Stimulated activated naive CD8-positive, alpha-beta T cell treated with anti-CD3 and anti-CD28 coated beads, Interleukin-15, Interleukin-2, amounts not matched to agents 100 ng/mL and 50 ng/mL, for 24 hours (primary cell): ENCODE data around the gene PTGES2.

Experiments
- H3K27ac Mint-ChIP-seq: one replicate; pipeline ENCODE4 v1.8.0; 2021; ENCODE audit warnings: mild to moderate bottlenecking, mixed read lengths
- H3K27me3 Mint-ChIP-seq: one replicate; pipeline ENCODE4 v1.8.0; 2021; ENCODE audit warnings: mixed read lengths
- H3K36me3 Mint-ChIP-seq: one replicate; pipeline ENCODE4 v1.8.0; 2021; ENCODE audit warnings: low read depth, mixed read lengths
- H3K4me1 Mint-ChIP-seq: one replicate; pipeline ENCODE4 v1.8.0; 2021; ENCODE audit warnings: low read depth, mixed read lengths
- H3K4me3 Mint-ChIP-seq: one replicate; pipeline ENCODE4 v1.8.0; 2021; ENCODE audit warnings: mild to moderate bottlenecking, mixed read lengths
- H3K9me3 Mint-ChIP-seq: one replicate; pipeline ENCODE4 v1.8.0; 2021; ENCODE audit warnings: mixed read lengths

The PTGES2 gene

GRCh38 chr9:128127568-128127989, at the start of gene PTGES2:
TSS of gene PTGES2 (minus strand) at chr9:128127729. CDS start at chr9:128127717, 12 bp downstream.
- peak within 1 kb of the TSS; percentile 97 for H3K4me3 Mint-ChIP-seq
- H3K27ac Mint-ChIP-seq, result peak within 1 kb of the TSS; percentile 98
- H3K9me3 Mint-ChIP-seq, result no peaks in the 10 kb centered on the region
- H3K4me1 Mint-ChIP-seq, result peaks cover 38% of the 10 kb centered on the region
- H3K36me3 Mint-ChIP-seq, result peaks cover 9% of the 10 kb centered on the region
- H3K27me3 Mint-ChIP-seq, result no peaks in the 10 kb centered on the region

DNA sequence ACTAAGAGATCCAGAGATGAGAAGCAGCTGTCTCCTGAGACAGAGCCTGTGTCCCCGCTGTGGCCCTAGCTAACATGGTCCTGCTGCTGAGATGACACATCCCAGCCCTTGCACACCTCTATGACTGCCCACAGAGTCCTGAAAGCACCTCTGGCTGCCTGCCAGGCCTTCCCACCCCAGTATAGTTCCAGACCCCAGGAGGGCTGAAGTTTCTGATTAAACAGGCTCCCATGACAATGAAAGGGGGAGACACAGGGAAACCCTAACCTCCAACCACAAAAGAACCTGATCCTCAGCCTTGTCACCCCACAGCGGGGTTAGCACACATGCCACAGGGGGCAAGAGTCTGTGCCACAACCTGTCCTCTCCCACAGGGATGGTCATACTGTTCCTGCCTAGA, 48.2 kb upstream of the PTGES2 start:
- Mint-ChIP-seq H3K27me3 (no peaks in the 10 kb centered on the region), H3K9me3 (no peaks in the 10 kb centered on the region), H3K36me3 (peaks cover 30% of the 10 kb centered on the region), H3K27ac (no peak overlapping the region), H3K4me3 (no peak overlapping the region), H3K4me1 (no peaks in the 10 kb centered on the region)

GRCh38 chr9:128175102-128175563, 47.6 kb upstream of the PTGES2 start:
- no peaks in the 10 kb centered on the region for H3K9me3 Mint-ChIP-seq
- H3K36me3 Mint-ChIP-seq, result peaks cover 30% of the 10 kb centered on the region
- H3K4me3 Mint-ChIP-seq, result no peak overlapping the region
- no peaks in the 10 kb centered on the region for H3K4me1 Mint-ChIP-seq
- H3K27ac Mint-ChIP-seq, result no peak overlapping the region
- no peaks in the 10 kb centered on the region for H3K27me3 Mint-ChIP-seq

DNA sequence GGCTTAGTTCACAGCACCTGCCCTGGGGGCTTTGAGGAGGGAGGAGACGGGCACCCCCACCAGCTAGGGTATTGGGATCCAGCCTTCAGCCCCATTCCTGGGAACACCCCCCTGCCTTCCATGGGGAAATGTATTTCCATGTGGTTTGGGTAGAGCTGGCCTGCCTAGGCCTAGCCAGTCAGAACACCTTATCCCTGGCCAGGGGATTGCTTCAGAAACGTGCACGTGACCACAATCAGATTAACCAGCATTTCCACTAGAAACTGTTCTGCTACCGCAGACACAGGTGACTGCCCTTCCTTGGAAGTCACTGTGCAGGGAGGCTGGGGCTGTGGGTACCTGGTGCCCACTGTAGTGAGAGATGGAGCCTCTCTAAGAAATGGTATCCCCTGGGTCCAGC, 46.5 kb upstream of the PTGES2 start:
- H3K9me3 Mint-ChIP-seq, result no peaks in the 10 kb centered on the region
- H3K27me3 Mint-ChIP-seq, result no peaks in the 10 kb centered on the region
- no peak overlapping the region for H3K4me3 Mint-ChIP-seq
- no peak overlapping the region for H3K27ac Mint-ChIP-seq
- H3K4me1 Mint-ChIP-seq, result no peaks in the 10 kb centered on the region
- peaks cover 28% of the 10 kb centered on the region for H3K36me3 Mint-ChIP-seq

DNA sequence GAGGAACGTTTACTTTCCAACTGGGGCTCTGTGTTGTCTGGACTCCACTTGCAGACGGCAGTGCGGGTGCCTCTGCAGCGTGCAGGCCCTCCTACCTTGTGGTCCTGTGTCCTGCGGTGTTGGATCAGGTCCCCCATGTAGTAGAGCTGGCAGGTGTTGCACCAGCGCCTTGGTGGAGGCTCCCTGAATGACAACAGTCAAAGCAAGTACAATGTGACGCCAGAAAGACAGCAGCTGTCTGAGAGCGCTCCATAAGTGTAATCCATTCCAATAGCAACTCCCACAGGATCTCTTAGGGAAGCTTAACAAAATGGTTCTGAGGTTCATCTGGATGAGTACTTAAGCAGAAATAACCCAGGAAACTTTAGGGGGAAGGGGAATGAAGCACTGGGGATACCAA, 42.4 kb upstream of the PTGES2 start:
- H3K27me3 Mint-ChIP-seq, result no peaks in the 10 kb centered on the region
- H3K9me3 Mint-ChIP-seq, result no peaks in the 10 kb centered on the region
- H3K4me1 Mint-ChIP-seq, result no peaks in the 10 kb centered on the region
- no peak overlapping the region for H3K27ac Mint-ChIP-seq
- H3K36me3 Mint-ChIP-seq, result peaks cover 29% of the 10 kb centered on the region
- no peak overlapping the region for H3K4me3 Mint-ChIP-seq

DNA sequence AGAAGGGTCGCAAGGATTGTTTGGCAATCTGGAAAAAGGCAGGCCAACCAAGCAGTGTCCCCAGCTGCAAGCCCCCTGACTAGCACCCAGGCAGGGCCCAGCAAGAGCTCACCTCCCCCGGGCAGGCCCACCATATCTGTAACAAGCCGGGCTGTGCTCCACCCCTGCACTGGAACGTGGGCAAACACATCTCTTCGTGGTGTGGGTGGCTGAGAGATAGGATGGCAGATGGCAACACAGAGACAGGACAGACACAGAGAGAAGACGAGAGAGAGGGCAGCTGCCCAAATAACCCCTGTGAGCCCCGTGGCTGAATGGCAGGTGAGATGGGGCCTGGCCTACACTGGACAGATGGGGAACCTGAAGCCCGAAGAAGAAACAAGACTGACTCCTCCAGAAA, 42.0 kb upstream of the PTGES2 start:
- no peaks in the 10 kb centered on the region for H3K9me3 Mint-ChIP-seq
- no peak overlapping the region for H3K27ac Mint-ChIP-seq
- H3K27me3 Mint-ChIP-seq, result no peaks in the 10 kb centered on the region

DNA sequence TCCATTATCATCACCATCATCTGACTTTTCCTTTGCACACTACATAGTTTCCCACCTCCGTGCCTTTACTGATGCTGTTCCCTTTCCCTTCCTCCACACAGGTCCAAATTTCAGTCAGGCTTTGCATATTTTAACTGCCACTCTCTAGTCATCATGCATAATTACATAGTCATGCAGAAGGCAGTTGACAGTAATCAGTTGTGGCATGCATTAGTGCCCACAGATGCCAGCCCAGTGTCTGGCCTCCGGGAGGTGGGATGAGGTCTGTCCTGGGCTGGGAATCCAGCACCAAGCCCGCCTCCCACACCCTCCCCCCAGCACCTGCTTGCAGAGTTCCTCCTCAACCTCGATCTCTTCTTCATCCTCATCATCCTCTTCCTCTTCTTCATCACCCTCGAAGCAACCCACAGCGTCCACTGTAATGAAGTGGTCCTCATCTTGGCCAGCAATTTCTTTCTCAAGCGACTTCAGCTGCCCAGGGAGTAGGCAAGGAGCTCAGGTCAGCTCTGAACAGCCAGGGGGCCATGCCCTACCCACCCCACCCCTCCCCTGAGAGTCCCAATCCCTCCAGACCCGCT, 41.3 kb upstream of the PTGES2 start:
- H3K27ac Mint-ChIP-seq, result no peak overlapping the region
- no peaks in the 10 kb centered on the region for H3K27me3 Mint-ChIP-seq
- no peak overlapping the region for H3K4me3 Mint-ChIP-seq
- no peaks in the 10 kb centered on the region for H3K4me1 Mint-ChIP-seq
- H3K36me3 Mint-ChIP-seq, result peaks cover 32% of the 10 kb centered on the region
- no peaks in the 10 kb centered on the region for H3K9me3 Mint-ChIP-seq

More for the DNA sequence above, 42.0 kb upstream of the PTGES2 start:
- no peaks in the 10 kb centered on the region for H3K4me1 Mint-ChIP-seq
- H3K36me3 Mint-ChIP-seq, result peaks cover 28% of the 10 kb centered on the region
- no peak overlapping the region for H3K4me3 Mint-ChIP-seq

GRCh38 chr9:128167209-128167608, 39.7 kb upstream of the PTGES2 start:
- no peaks in the 10 kb centered on the region for H3K27me3 Mint-ChIP-seq
- H3K4me3 Mint-ChIP-seq, result no peak overlapping the region
- no peak overlapping the region for H3K27ac Mint-ChIP-seq
- peaks cover under 1% of the 10 kb centered on the region for H3K4me1 Mint-ChIP-seq
- peaks cover 39% of the 10 kb centered on the region for H3K36me3 Mint-ChIP-seq
- no peaks in the 10 kb centered on the region for H3K9me3 Mint-ChIP-seq

- Mint-ChIP-seq H3K4me1 (peaks cover 8% of the 10 kb centered on the region), H3K27ac (no peak overlapping the region), H3K4me3 (no peak overlapping the region), H3K9me3 (no peaks in the 10 kb centered on the region), H3K27me3 (no peaks in the 10 kb centered on the region), H3K36me3 (peaks cover 42% of the 10 kb centered on the region)
Measured at GRCh38 chr9:128166169-128166568, 38.6 kb upstream of the PTGES2 start.

- no peak overlapping the region for H3K4me3 Mint-ChIP-seq
- H3K36me3 Mint-ChIP-seq, result peaks cover 34% of the 10 kb centered on the region
- H3K27ac Mint-ChIP-seq, result no peak overlapping the region
- no peaks in the 10 kb centered on the region for H3K9me3 Mint-ChIP-seq
- peaks cover 14% of the 10 kb centered on the region for H3K4me1 Mint-ChIP-seq
- H3K27me3 Mint-ChIP-seq, result no peaks in the 10 kb centered on the region
Measured at GRCh38 chr9:128164307-128164885, 36.9 kb upstream of the PTGES2 start.

DNA sequence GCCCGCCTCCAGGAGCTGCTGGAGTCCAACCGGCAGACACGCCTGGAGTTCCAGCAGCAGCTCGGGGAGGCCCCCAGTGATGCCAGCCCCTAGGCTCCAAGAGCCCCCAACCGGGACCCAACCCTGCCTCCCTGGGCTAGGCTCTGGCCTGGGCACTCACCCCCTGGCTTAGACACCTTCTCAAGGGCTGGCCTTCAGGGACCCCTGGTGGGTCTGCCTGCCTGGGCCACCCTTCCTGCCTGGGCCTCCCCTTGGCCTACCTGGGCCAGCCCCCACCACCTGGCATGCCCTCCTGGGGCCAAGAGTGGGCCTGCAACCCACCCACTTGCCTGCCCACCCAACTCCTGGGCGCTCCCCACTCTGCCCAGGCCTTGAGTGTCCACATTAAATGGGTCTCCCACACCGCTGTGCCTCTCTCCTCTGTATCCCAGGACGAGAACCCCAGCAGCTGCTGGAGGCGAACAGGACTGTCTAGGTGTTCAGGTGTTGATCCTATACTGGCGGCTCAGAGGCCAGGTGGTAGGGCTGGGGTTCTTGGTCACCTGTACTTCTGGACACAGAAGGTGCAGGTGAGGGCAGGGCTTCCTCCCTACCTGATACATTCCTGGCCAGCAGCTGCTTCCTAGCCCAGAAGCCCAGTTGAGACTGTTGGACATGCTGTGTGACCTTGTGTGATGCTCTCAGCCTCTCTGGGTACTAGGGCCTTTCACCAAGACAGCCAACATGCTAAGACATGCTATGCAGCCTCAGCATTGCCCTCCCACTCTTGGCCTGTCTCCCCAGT, 36.2 kb upstream of the PTGES2 start:
- Mint-ChIP-seq H3K9me3 (no peaks in the 10 kb centered on the region), H3K27me3 (no peaks in the 10 kb centered on the region), H3K4me3 (no peak overlapping the region), H3K4me1 (peaks cover 19% of the 10 kb centered on the region), H3K36me3 (peaks cover 29% of the 10 kb centered on the region), H3K27ac (no peak overlapping the region)

DNA sequence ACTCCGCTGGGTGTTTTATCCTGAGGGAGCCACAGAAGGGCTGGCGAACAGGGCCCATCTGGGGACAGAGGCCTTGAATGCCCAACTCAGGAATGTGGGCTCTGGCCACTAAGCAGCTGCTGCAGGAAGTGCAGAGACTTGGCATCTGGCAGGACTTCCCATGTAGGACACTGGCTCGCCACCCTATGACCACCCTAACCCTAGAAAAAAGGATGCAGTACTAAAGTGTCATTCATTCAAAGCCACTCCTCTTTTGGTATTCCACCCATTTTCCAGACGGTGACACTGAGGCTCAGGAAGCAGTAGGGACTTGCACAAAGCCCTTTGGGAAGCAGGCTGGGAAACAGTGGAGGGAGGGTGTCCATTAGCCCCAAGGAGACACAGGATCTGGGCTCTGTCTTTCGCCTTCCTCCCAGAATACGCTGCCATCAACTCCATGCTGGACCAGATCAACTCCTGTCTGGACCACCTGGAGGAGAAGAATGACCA, 35.5 kb upstream of the PTGES2 start:
- H3K9me3 Mint-ChIP-seq, result no peaks in the 10 kb centered on the region
- peaks cover 25% of the 10 kb centered on the region for H3K36me3 Mint-ChIP-seq
- no peaks in the 10 kb centered on the region for H3K27me3 Mint-ChIP-seq
- no peak overlapping the region for H3K4me3 Mint-ChIP-seq
- H3K4me1 Mint-ChIP-seq, result peaks cover 19% of the 10 kb centered on the region
- no peak overlapping the region for H3K27ac Mint-ChIP-seq

- Mint-ChIP-seq H3K4me3 (no peak overlapping the region), H3K9me3 (no peaks in the 10 kb centered on the region), H3K27ac (no peak overlapping the region), H3K4me1 (peaks cover 19% of the 10 kb centered on the region), H3K36me3 (peaks cover 25% of the 10 kb centered on the region), H3K27me3 (no peaks in the 10 kb centered on the region)
Measured at GRCh38 chr9:128162215-128163026, 34.9 kb upstream of the PTGES2 start.

- H3K27me3 Mint-ChIP-seq, result no peaks in the 10 kb centered on the region
- H3K36me3 Mint-ChIP-seq, result peaks cover 21% of the 10 kb centered on the region
- peak overlapping the region; percentile 82 for H3K4me3 Mint-ChIP-seq
- peaks cover 19% of the 10 kb centered on the region for H3K4me1 Mint-ChIP-seq
- H3K27ac Mint-ChIP-seq, result peak overlapping the region; percentile 67
- H3K9me3 Mint-ChIP-seq, result no peaks in the 10 kb centered on the region
Measured at GRCh38 chr9:128161215-128161902, 33.8 kb upstream of the PTGES2 start.
